ENCODE results near the gene GPR27.

GPR27 gene

GRCh38 chr3:71726146-71726545 lies 27.5 kb upstream of the GPR27 start:
- DNase-seq (ENCODE audit: low read depth in 2 of 2) = no peak
- TF ChIP-seq, protein P1, sequence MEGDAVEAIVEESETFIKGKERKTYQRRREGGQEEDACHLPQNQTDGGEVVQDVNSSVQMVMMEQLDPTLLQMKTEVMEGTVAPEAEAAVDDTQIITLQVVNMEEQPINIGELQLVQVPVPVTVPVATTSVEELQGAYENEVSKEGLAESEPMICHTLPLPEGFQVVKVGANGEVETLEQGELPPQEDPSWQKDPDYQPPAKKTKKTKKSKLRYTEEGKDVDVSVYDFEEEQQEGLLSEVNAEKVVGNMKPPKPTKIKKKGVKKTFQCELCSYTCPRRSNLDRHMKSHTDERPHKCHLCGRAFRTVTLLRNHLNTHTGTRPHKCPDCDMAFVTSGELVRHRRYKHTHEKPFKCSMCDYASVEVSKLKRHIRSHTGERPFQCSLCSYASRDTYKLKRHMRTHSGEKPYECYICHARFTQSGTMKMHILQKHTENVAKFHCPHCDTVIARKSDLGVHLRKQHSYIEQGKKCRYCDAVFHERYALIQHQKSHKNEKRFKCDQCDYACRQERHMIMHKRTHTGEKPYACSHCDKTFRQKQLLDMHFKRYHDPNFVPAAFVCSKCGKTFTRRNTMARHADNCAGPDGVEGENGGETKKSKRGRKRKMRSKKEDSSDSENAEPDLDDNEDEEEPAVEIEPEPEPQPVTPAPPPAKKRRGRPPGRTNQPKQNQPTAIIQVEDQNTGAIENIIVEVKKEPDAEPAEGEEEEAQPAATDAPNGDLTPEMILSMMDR (IDR thresholded peaks at IDR 0.05; ENCODE audit: low read depth, low read length) = no peak
- H3K4me3 ChIP-seq (replicated peaks in 1 of 2; ENCODE audit: low read depth in 2 of 2, low read length in 2 of 2) = no peak overlapping the region

- DNase-seq (ENCODE audit: low read depth in 2 of 2) = no peak
- TF ChIP-seq, protein P1 (IDR thresholded peaks at IDR 0.05; ENCODE audit: low read depth, low read length) = no peak
- H3K4me3 ChIP-seq (replicated peaks in 1 of 2; ENCODE audit: low read depth in 2 of 2, low read length in 2 of 2) = no peak overlapping the region
Observed at GRCh38 chr3:71728632-71729342, 24.9 kb upstream of the GPR27 start.

- no peak for DNase-seq (ENCODE audit: low read depth in 2 of 2)
- TF ChIP-seq, protein P1 (IDR thresholded peaks at IDR 0.05; ENCODE audit: low read depth, low read length) = no peak
- H3K4me3 ChIP-seq (replicated peaks in 1 of 2; ENCODE audit: low read depth in 2 of 2, low read length in 2 of 2) = no peak overlapping the region
Observed at GRCh38 chr3:71732637-71733036, 21.0 kb upstream of the GPR27 start.

- TF ChIP-seq, protein P1 (IDR thresholded peaks at IDR 0.05; ENCODE audit: low read depth, low read length) = no peak
- no peak for DNase-seq (ENCODE audit: low read depth in 2 of 2)
- no peak overlapping the region for H3K4me3 ChIP-seq (replicated peaks in 1 of 2; ENCODE audit: low read depth in 2 of 2, low read length in 2 of 2)
Observed at GRCh38 chr3:71733319-71733718, 20.3 kb upstream of the GPR27 start.

- H3K4me3 ChIP-seq (replicated peaks in 1 of 2; ENCODE audit: low read depth in 2 of 2, low read length in 2 of 2) = no peak overlapping the region
- TF ChIP-seq, protein P1 (IDR thresholded peaks at IDR 0.05; ENCODE audit: low read depth, low read length) = no peak
- no peak for DNase-seq (ENCODE audit: low read depth in 2 of 2)
Observed at GRCh38 chr3:71734881-71735280, 18.8 kb upstream of the GPR27 start.

GRCh38 chr3:71742621-71743020 lies 11.0 kb upstream of the GPR27 start:
- DNase-seq (ENCODE audit: low read depth in 2 of 2) = no peak
- TF ChIP-seq, protein P1 (IDR thresholded peaks at IDR 0.05; ENCODE audit: low read depth, low read length) = no peak

DNA sequence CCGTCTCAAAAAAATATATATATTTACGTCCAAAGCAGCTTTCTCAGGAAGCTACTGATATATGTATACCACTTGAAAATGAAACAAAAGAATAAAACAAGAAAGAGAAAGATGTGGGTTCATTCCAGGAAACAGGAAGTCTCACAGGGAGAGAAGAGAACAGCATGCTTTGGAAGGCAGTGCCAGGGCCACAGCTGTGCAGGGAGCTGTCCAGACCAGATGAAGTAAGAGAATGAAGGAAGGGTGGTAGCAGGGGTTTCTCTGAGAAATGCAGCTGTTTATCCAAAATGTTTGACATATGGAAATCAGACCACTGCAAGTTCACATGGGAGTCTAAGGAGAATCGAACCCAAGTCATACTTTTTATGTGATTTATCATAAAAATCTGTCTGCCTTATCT lies 8.9 kb upstream of the GPR27 start:
- TF ChIP-seq, protein P1 (IDR thresholded peaks at IDR 0.05; ENCODE audit: low read depth, low read length) = no peak
- no peak overlapping the region for H3K4me3 ChIP-seq (replicated peaks in 1 of 2; ENCODE audit: low read depth in 2 of 2, low read length in 2 of 2)
- no peak for DNase-seq (ENCODE audit: low read depth in 2 of 2)

More at GRCh38 chr3:71742621-71743020, 11.0 kb upstream of the GPR27 start:
- no peak overlapping the region for H3K4me3 ChIP-seq (replicated peaks in 1 of 2; ENCODE audit: low read depth in 2 of 2, low read length in 2 of 2)

All from cardiac fibroblast (primary cell).